Neutrophil (primary cell): ENCODE results near the gene BORCS5.

Experiments used
- H3K27ac ChIP-seq: fragments of 200-600 bp; sonication (generic); 2 replicates; pipeline ENCODE4 v1.5.1; 2016; ENCODE audit warnings: mild to moderate bottlenecking, moderate library complexity
- H3K27me3 ChIP-seq: fragments of 200-600 bp; sonication (generic); 2 replicates; pipeline ENCODE4 v1.6.0; 2016; ENCODE audit warnings: mild to moderate bottlenecking
- H3K36me3 ChIP-seq: fragments of 200-600 bp; sonication (generic); 2 replicates; pipeline ENCODE4 v1.5.1; 2017
- H3K4me1 ChIP-seq, 2 experiments: fragments of 200-600 bp in 1 of 2; sonication (generic) in 1 of 2; 1 replicate in 1 of 2; 2 replicates in 1 of 2; pipeline versions ENCODE4 v1.5.1 to v1.6.1; 2013 to 2016; ENCODE audit warnings: low read depth in 1 of 2, low read length in 1 of 2, mild to moderate bottlenecking in 1 of 2, moderate library complexity in 1 of 2; ENCODE audit not compliant: control insufficient read depth in 1 of 2, insufficient read depth in 1 of 2
- H3K4me3 ChIP-seq, 2 experiments: fragments of 200-600 bp in 1 of 2; sonication (generic) in 1 of 2; 1 replicate in 1 of 2; 2 replicates in 1 of 2; pipeline ENCODE4 v1.5.1; 2013 to 2016; ENCODE audit warnings: low read depth in 1 of 2, low read length in 1 of 2, mild to moderate bottlenecking in 1 of 2, moderate library complexity in 1 of 2
- H3K9me3 ChIP-seq: fragments of 200-600 bp; sonication (generic); 2 replicates; pipeline ENCODE4 v1.5.1; 2016
- TF ChIP-seq, protein P1 (sequence below): fragments of 200-600 bp; sonication (generic); IDR thresholded peaks from 2 replicates; pipeline ENCODE4 v1.5.1; 2016; ENCODE audit warnings: antibody characterized with exemption

BORCS5 gene

DNA sequence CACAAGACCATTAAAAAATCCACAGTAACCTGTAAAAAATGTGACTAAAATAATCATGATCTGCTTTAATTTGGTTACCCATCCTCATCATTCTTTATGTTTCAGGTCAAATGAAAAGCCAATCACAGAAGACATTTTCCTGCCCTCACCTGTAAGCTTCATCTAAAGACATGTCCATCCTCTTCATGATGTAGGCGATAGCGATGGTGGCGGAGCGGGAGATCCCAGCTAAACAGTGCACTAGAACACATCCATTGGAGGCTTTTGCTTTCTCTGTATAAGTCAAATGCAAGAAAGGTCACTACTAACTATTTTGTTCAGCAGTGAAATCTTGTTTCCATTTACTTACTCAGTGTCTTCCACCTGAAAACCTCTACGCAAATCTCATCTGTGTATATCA, 123.2 kb downstream of the BORCS5 start:
- no peak overlapping the region for H3K27ac ChIP-seq

DNA sequence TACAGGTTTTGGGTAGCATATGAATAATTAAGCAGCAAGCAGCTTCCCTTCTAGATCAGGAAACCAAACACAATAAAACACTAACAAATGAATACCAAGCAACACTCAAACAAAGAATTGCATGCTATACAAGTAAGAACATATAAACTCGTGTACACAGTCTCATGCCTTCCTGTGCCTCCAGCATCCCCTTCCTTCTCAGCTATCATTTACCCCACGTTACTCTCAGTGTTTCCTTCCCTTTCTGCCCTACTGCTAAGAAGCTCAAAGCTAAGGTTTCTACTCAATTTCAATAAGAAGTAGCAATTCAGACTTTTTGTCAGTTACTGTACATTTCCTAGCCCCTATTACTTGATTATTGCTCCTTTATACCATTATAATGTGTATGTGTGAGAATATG, 124.8 kb downstream of the BORCS5 start:
- H3K27me3 ChIP-seq = no peaks in the 10 kb centered on the region
- peak overlapping the region; percentile 77 for H3K27ac ChIP-seq
- TF ChIP-seq, protein P1, sequence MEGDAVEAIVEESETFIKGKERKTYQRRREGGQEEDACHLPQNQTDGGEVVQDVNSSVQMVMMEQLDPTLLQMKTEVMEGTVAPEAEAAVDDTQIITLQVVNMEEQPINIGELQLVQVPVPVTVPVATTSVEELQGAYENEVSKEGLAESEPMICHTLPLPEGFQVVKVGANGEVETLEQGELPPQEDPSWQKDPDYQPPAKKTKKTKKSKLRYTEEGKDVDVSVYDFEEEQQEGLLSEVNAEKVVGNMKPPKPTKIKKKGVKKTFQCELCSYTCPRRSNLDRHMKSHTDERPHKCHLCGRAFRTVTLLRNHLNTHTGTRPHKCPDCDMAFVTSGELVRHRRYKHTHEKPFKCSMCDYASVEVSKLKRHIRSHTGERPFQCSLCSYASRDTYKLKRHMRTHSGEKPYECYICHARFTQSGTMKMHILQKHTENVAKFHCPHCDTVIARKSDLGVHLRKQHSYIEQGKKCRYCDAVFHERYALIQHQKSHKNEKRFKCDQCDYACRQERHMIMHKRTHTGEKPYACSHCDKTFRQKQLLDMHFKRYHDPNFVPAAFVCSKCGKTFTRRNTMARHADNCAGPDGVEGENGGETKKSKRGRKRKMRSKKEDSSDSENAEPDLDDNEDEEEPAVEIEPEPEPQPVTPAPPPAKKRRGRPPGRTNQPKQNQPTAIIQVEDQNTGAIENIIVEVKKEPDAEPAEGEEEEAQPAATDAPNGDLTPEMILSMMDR = no peak
- no peak overlapping the region for H3K4me3 ChIP-seq
- peaks cover 24 to 32% of the 10 kb centered on the region in 2 experiments for H3K4me1 ChIP-seq
- H3K9me3 ChIP-seq = no peaks in the 10 kb centered on the region
- H3K36me3 ChIP-seq = peaks cover 42% of the 10 kb centered on the region

More for the DNA sequence above, 123.2 kb downstream of the BORCS5 start:
- Histone ChIP-seq H3K4me1 (peaks cover 30 to 39% of the 10 kb centered on the region in 2 experiments), H3K27me3 (no peaks in the 10 kb centered on the region), H3K4me3 (no peak overlapping the region), H3K36me3 (peaks cover 35% of the 10 kb centered on the region), H3K9me3 (no peaks in the 10 kb centered on the region)
- TF ChIP-seq, protein P1 = no peak

DNA sequence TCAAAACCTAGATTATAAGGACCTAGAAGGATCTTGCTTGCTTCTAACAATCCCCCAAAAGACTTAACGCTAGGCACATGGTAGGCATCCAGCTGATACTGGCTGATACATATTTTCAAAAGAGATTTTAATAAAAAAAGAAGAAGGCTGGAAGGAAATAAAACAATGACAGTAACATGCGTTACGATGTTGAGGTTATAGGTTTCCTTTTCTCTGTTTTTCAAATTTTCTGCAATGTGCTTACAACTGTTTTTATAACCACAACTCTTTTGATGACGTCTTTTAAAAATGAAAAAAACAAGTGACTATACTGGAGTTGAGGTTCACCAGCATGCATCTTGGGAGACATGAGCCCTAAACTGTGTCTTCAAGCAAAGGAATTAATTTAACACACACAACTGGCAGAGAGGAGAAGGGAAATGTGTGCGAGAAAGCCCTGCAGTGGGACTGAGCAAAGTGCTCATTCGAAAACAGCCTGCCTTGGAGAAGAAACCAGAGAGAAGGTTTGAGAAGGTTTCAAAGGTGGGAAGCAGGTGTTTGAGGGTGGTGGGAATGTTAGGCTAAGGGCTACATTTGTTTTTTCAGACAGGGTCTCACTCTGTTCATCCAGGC, 125.4 kb downstream of the BORCS5 start:
- Histone ChIP-seq H3K27me3 (no peaks in the 10 kb centered on the region), H3K9me3 (no peaks in the 10 kb centered on the region), H3K4me3 (no peak overlapping the region), H3K36me3 (peaks cover 40% of the 10 kb centered on the region), H3K27ac (peak overlapping the region; percentile 77), H3K4me1 (peaks cover 24 to 32% of the 10 kb centered on the region in 2 experiments)
- TF ChIP-seq, protein P1 = no peak

DNA sequence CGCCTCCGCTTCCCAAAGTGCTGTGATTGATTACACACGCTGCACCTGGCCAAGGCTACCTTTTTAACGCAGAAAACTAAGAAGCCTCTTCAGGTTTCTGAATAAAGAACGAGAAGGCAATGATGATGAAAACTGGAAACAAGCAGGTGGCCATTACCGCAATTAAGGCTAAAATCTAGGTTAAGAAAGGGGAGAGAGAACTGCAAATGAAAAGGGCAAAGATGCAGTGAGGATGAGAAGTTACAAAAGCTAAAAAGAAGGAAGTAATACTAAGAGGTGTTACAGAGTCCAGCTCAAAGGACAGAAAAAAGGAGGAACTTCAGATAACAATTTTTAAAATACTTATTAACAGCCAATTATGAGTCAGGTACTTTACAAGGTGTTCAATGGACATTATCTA, 126.1 kb downstream of the BORCS5 start:
- no peak overlapping the region for H3K4me3 ChIP-seq
- H3K36me3 ChIP-seq = peaks cover 35% of the 10 kb centered on the region
- peaks cover 24 to 32% of the 10 kb centered on the region in 2 experiments for H3K4me1 ChIP-seq
- TF ChIP-seq, protein P1 = no peak
- H3K27me3 ChIP-seq = no peaks in the 10 kb centered on the region
- no peaks in the 10 kb centered on the region for H3K9me3 ChIP-seq
- H3K27ac ChIP-seq = peak overlapping the region; percentile 77

DNA sequence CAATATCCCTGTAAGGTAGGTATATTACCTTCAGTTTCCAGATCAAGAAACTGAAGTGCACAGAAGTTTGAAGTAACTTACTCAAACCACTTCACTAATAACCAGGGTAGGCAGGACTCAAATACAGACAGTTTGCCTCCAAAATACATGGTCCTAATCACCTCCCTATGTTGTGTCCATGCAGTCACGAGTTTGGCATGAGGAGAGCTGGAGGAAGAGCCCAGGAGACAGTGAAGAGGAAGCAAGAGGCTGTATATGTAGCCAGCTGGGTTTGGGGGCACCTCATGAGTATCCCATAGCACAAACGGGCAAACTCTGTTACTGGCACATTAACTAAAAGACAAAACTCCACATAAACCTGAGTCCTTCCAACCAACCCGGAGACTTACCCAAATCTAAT, 126.6 kb downstream of the BORCS5 start:
- H3K4me3 ChIP-seq = no peak overlapping the region
- H3K36me3 ChIP-seq = peaks cover 37% of the 10 kb centered on the region
- H3K4me1 ChIP-seq = peaks cover 24 to 32% of the 10 kb centered on the region in 2 experiments
- H3K27ac ChIP-seq = peak overlapping the region; percentile 77
- H3K9me3 ChIP-seq = no peaks in the 10 kb centered on the region
- TF ChIP-seq, protein P1 = no peak
- H3K27me3 ChIP-seq = no peaks in the 10 kb centered on the region
